ENCODE data around the gene ZNF146. TPM values are rescaled to one million over a fixed set of nuclear protein-coding genes. Genes with fewer than 3 reads are reported as not detected.

The ZNF146 gene
- total and polyA plus RNA-seq, 2 of the 8 experiments (the other 6 are each of a cell fraction or from before 2014, with no cell fraction given) = 27.0 to 161 TPM

DNA sequence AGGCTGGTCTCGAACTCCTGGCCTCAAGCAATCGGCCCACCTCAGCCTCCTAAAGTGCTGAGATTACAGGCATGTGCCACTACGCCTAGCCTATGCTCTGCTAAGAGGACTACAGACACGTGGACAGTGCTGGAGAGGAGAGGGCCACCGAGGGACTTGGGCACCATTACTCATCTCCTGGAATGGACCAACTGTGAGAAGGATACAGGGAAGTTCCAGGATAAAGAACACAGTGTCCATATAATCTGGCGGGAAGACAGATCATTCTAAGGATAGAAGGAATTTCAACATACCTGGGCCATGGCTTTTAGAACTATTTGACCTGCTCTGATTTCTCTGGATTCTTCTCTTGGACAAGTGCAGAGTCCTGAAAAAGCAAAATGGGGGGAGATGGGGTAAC lies 13.2 kb upstream of the ZNF146 start:
- no peak for FAIRE-seq
- Histone ChIP-seq H2BK5ac (ENCODE audit: low read depth, low read length) (no peak overlapping the region), H4K8ac (ENCODE audit: extremely low read depth, insufficient read depth, low read length) (no peak overlapping the region), H2BK20ac (ENCODE audit: low read length) (no peak overlapping the region), H3K9me3 (ENCODE audit: insufficient read depth in 2 of 2, low read depth in 1 of 2, low read length in 1 of 2) (no peaks in the 10 kb centered on the region), H3K14ac (ENCODE audit: insufficient read length) (no peak overlapping the region), H2BK120ac (replicated peaks; ENCODE audit: low read depth, low read length) (no peak overlapping the region), H2AFZ (ENCODE audit: low read length) (no peak overlapping the region), H3K23me2 (ENCODE audit: low read depth, low read length) (no peaks in the 10 kb centered on the region), H3K9ac (replicated peaks in 1 of 4; ENCODE audit: extremely low read depth in 1 of 4, low read depth in 3 of 4, low read length in 3 of 4) (no peak overlapping the region), H3K4me3 (ENCODE audit: extremely low read depth in 1 of 4, insufficient read depth in 2 of 4, low read depth in 3 of 4, low read length in 4 of 4) (no peak overlapping the region), H4K5ac (ENCODE audit: insufficient read length, low read depth, low read length) (no peak overlapping the region), H3K23ac (ENCODE audit: insufficient read length) (no peak overlapping the region), H3K27ac (ENCODE audit: low read depth, low read length) (no peak overlapping the region), H3K36me3 (ENCODE audit: control insufficient read depth in 2 of 4, insufficient read depth in 4 of 4, low read length in 3 of 4) (no peaks in the 10 kb centered on the region), H3K79me1 (ENCODE audit: low read depth, low read length) (no peaks in the 10 kb centered on the region), H3K79me2 (ENCODE audit: control insufficient read depth in 1 of 2, insufficient read depth in 2 of 2, low read length in 2 of 2) (no peaks in the 10 kb centered on the region), H3K56ac (replicated peaks; ENCODE audit: insufficient read length, low read depth, low read length) (no peak overlapping the region), H3K4me2 (ENCODE audit: insufficient read depth in 1 of 2, low read depth in 2 of 2, low read length in 2 of 2) (no peak overlapping the region), H2AK5ac (ENCODE audit: low read depth, low read length) (no peak overlapping the region), H3K4ac (replicated peaks; ENCODE audit: insufficient read length, low read depth, low read length) (no peak overlapping the region), H3K18ac (ENCODE audit: extremely low read depth, low read length) (no peak overlapping the region), H3K4me1 (replicated peaks in 1 of 4; ENCODE audit: control insufficient read depth in 3 of 4, insufficient read depth in 4 of 4, low read length in 3 of 4) (no peaks in the 10 kb centered on the region), H3K27me3 (replicated peaks in 1 of 4; ENCODE audit: control insufficient read depth in 3 of 4, extremely low read depth in 1 of 4, insufficient read depth in 3 of 4, low read length in 3 of 4) (no peaks in the 10 kb centered on the region), H2BK15ac (ENCODE audit: low read length) (no peak overlapping the region), H4K20me1 (replicated peaks in 1 of 2; ENCODE audit: control insufficient read depth in 1 of 2, insufficient read depth in 2 of 2, low read length in 2 of 2) (no peaks in the 10 kb centered on the region), H2BK12ac (ENCODE audit: low read depth, low read length) (no peak overlapping the region), H4K91ac (replicated peaks; ENCODE audit: insufficient read length, low read length) (no peak overlapping the region)
- POLR2A ChIA-PET (ENCODE audit: partially characterized antibody) = no interaction called here
- 91% methylated on average over 6 of the region's 6 CpGs; no CpG with 5 or more reads in 1 of the 2 experiments for WGBS, 2 experiments (ENCODE audit: extremely low coverage in 1 of 2, insufficient coverage in 1 of 2, insufficient read length in 1 of 2, insufficient replicate concordance in 2 of 2, low coverage in 1 of 2, low lambda C conversion rate in 2 of 2, missing lambda C conversion rate in 1 of 2)
- no peak for DNase-seq (ENCODE audit: low read depth in 1 of 2, low spot score in 2 of 2)
- CTCF ChIA-PET (ENCODE audit: partially characterized antibody) = interaction anchor here (1.2 kb wide), 1 partner anchor 42 kb away, joined by 4 read pairs; no protein-coding TSS in a partner anchor
- no peak for TF ChIP-seq GABPA (IDR thresholded peaks at IDR 0.05; ENCODE audit: borderline replicate concordance, insufficient read depth, low read length)
- no peak for TF ChIP-seq SUZ12 (IDR thresholded peaks at IDR 0.05; ENCODE audit: low read length)
- TF ChIP-seq, protein P1, sequence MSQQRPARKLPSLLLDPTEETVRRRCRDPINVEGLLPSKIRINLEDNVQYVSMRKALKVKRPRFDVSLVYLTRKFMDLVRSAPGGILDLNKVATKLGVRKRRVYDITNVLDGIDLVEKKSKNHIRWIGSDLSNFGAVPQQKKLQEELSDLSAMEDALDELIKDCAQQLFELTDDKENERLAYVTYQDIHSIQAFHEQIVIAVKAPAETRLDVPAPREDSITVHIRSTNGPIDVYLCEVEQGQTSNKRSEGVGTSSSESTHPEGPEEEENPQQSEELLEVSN (IDR thresholded peaks at IDR 0.05) = no peak
- TF ChIP-seq SP1 (IDR thresholded peaks at IDR 0.05; ENCODE audit: low read depth, low read length) = no peak
- no peak for TF ChIP-seq SRF (IDR thresholded peaks at IDR 0.05; ENCODE audit: low read depth, low read length)
- no peak for TF ChIP-seq CTBP2 (IDR thresholded peaks at IDR 0.05; ENCODE audit: borderline replicate concordance, insufficient read depth, insufficient read length, low read length)
- TF ChIP-seq SAP30 (IDR thresholded peaks at IDR 0.05; ENCODE audit: insufficient read depth, insufficient replicate concordance, low read length) = no peak
- TF ChIP-seq TBP (IDR thresholded peaks at IDR 0.05; ENCODE audit: low read depth, low read length) = no peak
